Astrocyte (in vitro differentiated cells and primary cell): ENCODE measurements around the gene ADCY1. TPM values are rescaled to one million over a fixed set of nuclear protein-coding genes. Genes with fewer than 3 reads are reported as not detected.

Experiments used
- DNase-seq: peaks from one replicate; pipeline ENCODE4 v3.0.0-alpha.2; 2010; ENCODE audit warnings: low read depth
- FAIRE-seq: peaks from 2 replicates; lab custom pipeline; 2011; peaks lifted over from hg19 to GRCh38; lab: Jason Lieb, UNC
- H2AFZ ChIP-seq: 2 replicates; pipeline ENCODE4 v1.6.0; 2012; ENCODE audit warnings: low read depth, low read length, inconsistent platforms
- H3K27ac ChIP-seq: 2 replicates; pipeline ENCODE4 v1.5.1; 2011; ENCODE audit warnings: low read depth, low read length, inconsistent platforms
- H3K27me3 ChIP-seq: 2 replicates; pipeline ENCODE4 v1.6.0; 2011; ENCODE audit warnings: low read length, inconsistent platforms; ENCODE audit not compliant: insufficient read depth
- H3K36me3 ChIP-seq: 2 replicates; pipeline ENCODE4 v1.5.1; 2011; ENCODE audit warnings: low read length, inconsistent platforms; ENCODE audit not compliant: insufficient read depth
- H3K4me1 ChIP-seq: 2 replicates; pipeline ENCODE4 v1.5.1; 2011; ENCODE audit warnings: low read length, inconsistent platforms; ENCODE audit not compliant: insufficient read depth
- H3K4me2 ChIP-seq: 2 replicates; pipeline ENCODE4 v1.6.0; 2012; ENCODE audit warnings: low read length, inconsistent platforms
- H3K4me3 ChIP-seq: 2 replicates; pipeline ENCODE4 v1.5.1; 2011; ENCODE audit warnings: low read depth, mild to moderate bottlenecking, low read length, inconsistent platforms; ENCODE audit not compliant: insufficient read depth
- H3K79me2 ChIP-seq: 2 replicates; pipeline ENCODE4 v1.6.0; 2012; ENCODE audit warnings: mild to moderate bottlenecking, low read length, inconsistent platforms; ENCODE audit not compliant: insufficient read depth
- H3K9ac ChIP-seq: 2 replicates; pipeline ENCODE4 v1.6.0; 2012; ENCODE audit warnings: mild to moderate bottlenecking, low read length, inconsistent platforms
- H3K9me3 ChIP-seq: 2 replicates; pipeline ENCODE4 v1.5.1; 2012; ENCODE audit warnings: low read depth, mild to moderate bottlenecking, low read length, inconsistent platforms; ENCODE audit not compliant: insufficient read depth
- H4K20me1 ChIP-seq: 2 replicates; pipeline ENCODE4 v1.6.0; 2012; ENCODE audit warnings: low read length, inconsistent platforms; ENCODE audit not compliant: insufficient read depth
- H3K27ac Mint-ChIP-seq: one replicate; pipeline ENCODE4 v1.8.0; 2021; ENCODE audit warnings: mild to moderate bottlenecking, mixed read lengths; ENCODE audit not compliant: unreplicated experiment
- H3K27me3 Mint-ChIP-seq: one replicate; pipeline ENCODE4 v1.8.0; 2021; ENCODE audit warnings: low read depth, mixed read lengths; ENCODE audit not compliant: unreplicated experiment
- H3K36me3 Mint-ChIP-seq: one replicate; pipeline ENCODE4 v1.8.0; 2021; ENCODE audit warnings: low read depth, mixed read lengths; ENCODE audit not compliant: unreplicated experiment
- H3K4me1 Mint-ChIP-seq: one replicate; pipeline ENCODE4 v1.8.0; 2021; ENCODE audit warnings: low read depth, mixed read lengths; ENCODE audit not compliant: unreplicated experiment
- H3K4me3 Mint-ChIP-seq: one replicate; pipeline ENCODE4 v1.8.0; 2021; ENCODE audit warnings: mild to moderate bottlenecking, moderate library complexity, mixed read lengths; ENCODE audit not compliant: unreplicated experiment
- H3K9me3 Mint-ChIP-seq: one replicate; pipeline ENCODE4 v1.8.0; 2021; ENCODE audit warnings: mild to moderate bottlenecking, mixed read lengths; ENCODE audit not compliant: unreplicated experiment
- CTCF ChIP-seq: IDR thresholded peaks from 2 replicates; pipeline ENCODE4 v1.5.1; 2011; ENCODE audit warnings: low read depth, mild to moderate bottlenecking, inconsistent platforms, low read length, moderate library complexity; ENCODE audit not compliant: insufficient read depth
- EZH2 ChIP-seq: IDR thresholded peaks from 2 replicates; pipeline ENCODE4 v1.6.1; 2012; ENCODE audit warnings: mild to moderate bottlenecking, low read length, inconsistent platforms; ENCODE audit not compliant: insufficient read depth
- total RNA-seq: library from RNA; stranded (reverse); gene quantifications from 2 replicates; pipeline ENCODE4 v1.2.1, GENCODE V29; 2021

ADCY1 gene
- total RNA-seq, 1 donor from 2014 or later = 1.6 TPM

GRCh38 chr7:45660201-45660900, 86.2 kb downstream of the ADCY1 start:
- H3K4me2 ChIP-seq = no peak overlapping the region
- DNase-seq (no peak), FAIRE-seq (no peak)
- Mint-ChIP-seq H3K27ac (no peak overlapping the region), H3K4me3 (no peak overlapping the region), H3K27me3 (peaks cover 29% of the 10 kb centered on the region), H3K9me3 (peaks cover 2% of the 10 kb centered on the region), H3K36me3 (peaks cover 1% of the 10 kb centered on the region), H3K4me1 (no peaks in the 10 kb centered on the region)
- H3K27ac ChIP-seq = no peak overlapping the region
- no peak overlapping the region for H3K4me3 ChIP-seq
- H3K9me3 ChIP-seq = no peaks in the 10 kb centered on the region
- no peak overlapping the region for H2AFZ ChIP-seq
- TF ChIP-seq EZH2 = no peak
- TF ChIP-seq CTCF = no peak
- no peaks in the 10 kb centered on the region for H3K36me3 ChIP-seq
- no peak overlapping the region for H3K9ac ChIP-seq
- no peaks in the 10 kb centered on the region for H3K27me3 ChIP-seq
- H4K20me1 ChIP-seq = no peaks in the 10 kb centered on the region
- no peaks in the 10 kb centered on the region for H3K4me1 ChIP-seq
- no peaks in the 10 kb centered on the region for H3K79me2 ChIP-seq

GRCh38 chr7:45660901-45661211, 86.7 kb downstream of the ADCY1 start:
- no peak for TF ChIP-seq CTCF
- no peak for TF ChIP-seq EZH2
- Histone ChIP-seq H3K79me2 (no peaks in the 10 kb centered on the region), H3K27ac (no peak overlapping the region), H3K4me1 (no peaks in the 10 kb centered on the region), H3K36me3 (no peaks in the 10 kb centered on the region), H3K9ac (no peak overlapping the region), H3K27me3 (no peaks in the 10 kb centered on the region), H4K20me1 (no peaks in the 10 kb centered on the region), H3K9me3 (no peaks in the 10 kb centered on the region), H2AFZ (no peak overlapping the region), H3K4me2 (no peak overlapping the region), H3K4me3 (no peak overlapping the region)
- no peak for DNase-seq
- Mint-ChIP-seq H3K27ac (peak overlapping the region; percentile 86), H3K4me1 (no peaks in the 10 kb centered on the region), H3K9me3 (no peaks in the 10 kb centered on the region), H3K36me3 (peaks cover 1% of the 10 kb centered on the region), H3K4me3 (no peak overlapping the region), H3K27me3 (peaks cover 29% of the 10 kb centered on the region)
- FAIRE-seq = no peak

- H3K36me3 Mint-ChIP-seq = peaks cover 1% of the 10 kb centered on the region
- H3K27me3 Mint-ChIP-seq = peaks cover 29% of the 10 kb centered on the region
- Histone ChIP-seq H3K9me3 (no peaks in the 10 kb centered on the region), H3K4me3 (no peak overlapping the region), H3K79me2 (no peaks in the 10 kb centered on the region), H3K4me2 (no peak overlapping the region), H4K20me1 (no peaks in the 10 kb centered on the region), H3K27me3 (no peaks in the 10 kb centered on the region), H2AFZ (no peak overlapping the region), H3K36me3 (no peaks in the 10 kb centered on the region), H3K9ac (no peak overlapping the region), H3K27ac (no peak overlapping the region), H3K4me1 (no peaks in the 10 kb centered on the region)
- FAIRE-seq (no peak), DNase-seq (no peak)
- no peaks in the 10 kb centered on the region for H3K4me1 Mint-ChIP-seq
- no peak overlapping the region for H3K4me3 Mint-ChIP-seq
- no peaks in the 10 kb centered on the region for H3K9me3 Mint-ChIP-seq
- TF ChIP-seq EZH2 (no peak), CTCF (no peak)
- H3K27ac Mint-ChIP-seq = no peak overlapping the region
These were observed 87.3 kb downstream of the ADCY1 start for GRCh38 chr7:45661302-45661995.
